Loucy (cell line): ENCODE measurements around the gene KDM4B.

Experiments
- H2AFZ ChIP-seq: fragments of 200-600 bp; sonication (generic); 2 replicates; pipeline ENCODE4 v1.6.0; 2016; ENCODE audit warnings: antibody characterized with exemption, mild to moderate bottlenecking, low read length, moderate library complexity
- H3F3A ChIP-seq: fragments of 200-600 bp; 2 replicates; pipeline ENCODE4 v1.6.0; 2016; ENCODE audit warnings: antibody characterized with exemption, low read depth, mild to moderate bottlenecking
- H3K27me3 ChIP-seq: fragments of 200-600 bp; sonication (generic); 2 replicates; pipeline ENCODE4 v1.6.1; 2014; ENCODE audit warnings: low read length, mild to moderate bottlenecking; ENCODE audit not compliant: insufficient read depth, poor library complexity, severe bottlenecking
- H3K36me3 ChIP-seq: fragments of 200-600 bp; sonication (generic); 2 replicates; pipeline ENCODE4 v1.6.1; 2016; ENCODE audit warnings: low read length; ENCODE audit not compliant: insufficient read depth
- H3K4me1 ChIP-seq: fragments of 200-600 bp; sonication (generic); 2 replicates; pipeline ENCODE4 v1.5.1; 2014; ENCODE audit warnings: low read length, mild to moderate bottlenecking; ENCODE audit not compliant: insufficient read depth, poor library complexity, severe bottlenecking
- H3K4me2 ChIP-seq: fragments of 200-600 bp; sonication (generic); 2 replicates; pipeline ENCODE4 v1.6.0; 2014; ENCODE audit warnings: antibody characterized with exemption, low read length, low read depth, mild to moderate bottlenecking; ENCODE audit not compliant: poor library complexity, severe bottlenecking
- H3K4me3 ChIP-seq: fragments of 200-600 bp; sonication (generic); 2 replicates; pipeline ENCODE4 v1.5.1; 2014; ENCODE audit warnings: low read length, mild to moderate bottlenecking, mixed read lengths; ENCODE audit not compliant: poor library complexity, severe bottlenecking
- H3K79me2 ChIP-seq: fragments of 200-600 bp; sonication (generic); 2 replicates; pipeline ENCODE4 v1.6.1; 2014; ENCODE audit warnings: low read length; ENCODE audit not compliant: insufficient read depth
- H3K9ac ChIP-seq: fragments of 200-600 bp; sonication (generic); 2 replicates; pipeline ENCODE4 v1.6.0; 2014; ENCODE audit warnings: mild to moderate bottlenecking, low read depth, low read length, moderate library complexity; ENCODE audit not compliant: poor library complexity, severe bottlenecking
- H3K9me2 ChIP-seq: fragments of 200-600 bp; sonication (generic); replicated peaks from 2 replicates; pipeline ENCODE4 v1.6.1; 2016; ENCODE audit warnings: low read depth, low read length, mixed read lengths
- H3K9me3 ChIP-seq: fragments of 200-600 bp; sonication (generic); 2 replicates; pipeline ENCODE4 v1.6.1; 2014; ENCODE audit warnings: mild to moderate bottlenecking, antibody characterized with exemption, low read length, low read depth; ENCODE audit not compliant: insufficient read depth
- H4K20me1 ChIP-seq: fragments of 200-600 bp; sonication (generic); 2 replicates; pipeline ENCODE4 v1.6.0; 2014; ENCODE audit warnings: antibody characterized with exemption, low read length, mild to moderate bottlenecking; ENCODE audit not compliant: insufficient read depth, poor library complexity, severe bottlenecking
- CTCF ChIP-seq: fragments of 200-600 bp; sonication (generic); conservative IDR thresholded peaks from 2 replicates; pipeline ENCODE4 v1.5.1; 2014; ENCODE audit warnings: mild to moderate bottlenecking, antibody characterized with exemption, low read length
- EZH2phosphoT487 ChIP-seq: fragments of 200-600 bp; IDR thresholded peaks from 2 replicates; pipeline ENCODE4 v1.6.1; 2018; ENCODE audit warnings: antibody characterized with exemption, mild to moderate bottlenecking, moderate library complexity, borderline replicate concordance

KDM4B gene

GRCh38 chr19:4968462-4969291 lies at the start of gene KDM4B:
KDM4B (plus strand) TSS chr19:4969113; CDS start chr19:5032891, 63,778 bp downstream.
- Histone ChIP-seq H3K4me3 (peak within 1 kb of the TSS; percentile 88), H3K9me3 (no peaks in the 10 kb centered on the region), H3K79me2 (peaks cover 44% of the 10 kb centered on the region), H3K36me3 (no peaks in the 10 kb centered on the region), H2AFZ (peak within 1 kb of the TSS; percentile 87), H3K27me3 (no peaks in the 10 kb centered on the region), H3K4me1 (peaks cover 30% of the 10 kb centered on the region), H3K9me2 (no peaks in the 10 kb centered on the region), H3K9ac (peak within 1 kb of the TSS; percentile 90), H3K4me2 (peak within 1 kb of the TSS; percentile 99), H3F3A (0 out of 2 replicates have a peak, but pooled peaks cover 2% of the 10 kb centered on the region), H4K20me1 (peaks cover 41% of the 10 kb centered on the region)
- TF ChIP-seq EZH2phosphoT487, result no peak
- no peak for TF ChIP-seq CTCF

- H3K9me2 ChIP-seq, result no peaks in the 10 kb centered on the region
- H4K20me1 ChIP-seq, result peaks cover 7% of the 10 kb centered on the region
- no peak overlapping the region for H3K4me3 ChIP-seq
- H3K9ac ChIP-seq, result no peak overlapping the region
- H3K9me3 ChIP-seq, result no peaks in the 10 kb centered on the region
- H3K36me3 ChIP-seq, result peaks cover 32% of the 10 kb centered on the region; the same call in 1 of the 2 replicates
- no peaks in the 10 kb centered on the region for H3K4me1 ChIP-seq
- no peaks in the 10 kb centered on the region for H3F3A ChIP-seq
- TF ChIP-seq EZH2phosphoT487 (no peak), CTCF (no peak)
- H2AFZ ChIP-seq, result no peak overlapping the region
- H3K79me2 ChIP-seq, result peaks cover 92% of the 10 kb centered on the region
- H3K27me3 ChIP-seq, result no peaks in the 10 kb centered on the region
- no peak overlapping the region for H3K4me2 ChIP-seq
Measured at GRCh38 chr19:4922530-4923275, 46.2 kb upstream of the KDM4B start.

GRCh38 chr19:4923276-4923747 lies 45.6 kb upstream of the KDM4B start:
- Histone ChIP-seq H3K9ac (no peak overlapping the region), H4K20me1 (peaks cover 7% of the 10 kb centered on the region), H3K4me1 (no peaks in the 10 kb centered on the region), H3K79me2 (peaks cover 92% of the 10 kb centered on the region), H3K27me3 (no peaks in the 10 kb centered on the region), H3K4me2 (no peak overlapping the region), H3K9me2 (no peaks in the 10 kb centered on the region), H3K36me3 (peaks cover 38% of the 10 kb centered on the region; the same call in 1 of the 2 replicates), H3K9me3 (no peaks in the 10 kb centered on the region), H3F3A (no peaks in the 10 kb centered on the region), H2AFZ (no peak overlapping the region), H3K4me3 (no peak overlapping the region)
- no peak for TF ChIP-seq CTCF
- no peak for TF ChIP-seq EZH2phosphoT487
